Activated CD8-positive, alpha-beta memory T cell treated with anti-CD3 and anti-CD28 coated beads, Interleukin-2, amount 50 U/mL, for 24 hours (primary cell): ENCODE results near the gene CLDN7.

Source experiments
- DNase-seq: peaks from one replicate; pipeline ENCODE4 v3.0.0-alpha.2; 2020; ENCODE audit errors: extremely low read depth

CLDN7 gene

GRCh38 chr17:7219812-7220592, 42.3 kb downstream of the CLDN7 start, which contains the start of the genes ACADVL and DLG4:
TSS of gene ACADVL (plus strand) at chr17:7219938. CDS start at chr17:7219985, 47 bp downstream.
TSS of gene DLG4 (minus strand) at chr17:7219836.
- no peak for DNase-seq

DNA sequence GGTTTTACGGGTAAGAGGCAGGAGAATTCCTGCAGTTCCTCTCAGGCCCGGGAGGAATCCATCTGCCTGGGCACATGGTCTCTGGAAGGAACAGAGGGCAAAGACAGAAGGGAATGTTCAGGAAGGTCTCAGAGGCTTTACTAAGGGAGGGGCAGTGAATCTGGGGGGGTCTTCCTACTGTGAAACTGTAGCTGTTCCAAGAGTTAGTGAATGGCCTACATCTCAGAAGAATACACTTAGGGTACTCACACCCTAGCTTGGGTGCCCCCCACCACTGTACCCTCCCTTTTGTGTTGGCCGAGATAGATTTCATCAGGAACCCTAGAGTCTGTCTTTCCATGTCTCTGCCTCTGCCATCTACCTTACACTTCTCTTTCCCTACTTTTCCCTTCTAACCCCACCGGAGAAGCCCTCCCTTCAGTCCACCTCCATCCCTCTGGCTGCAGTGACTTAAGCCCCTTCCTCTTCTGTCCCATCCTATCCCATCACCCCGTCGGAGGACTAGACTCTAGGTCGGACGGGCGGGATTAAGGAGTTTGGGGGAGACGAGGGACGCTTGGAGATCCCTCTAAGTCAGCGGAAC, 43.0 kb downstream of the CLDN7 start:
- no peak for DNase-seq

- no peak for DNase-seq
These were observed 43.5 kb downstream of the CLDN7 start for GRCh38 chr17:7218758-7219157.

DNA sequence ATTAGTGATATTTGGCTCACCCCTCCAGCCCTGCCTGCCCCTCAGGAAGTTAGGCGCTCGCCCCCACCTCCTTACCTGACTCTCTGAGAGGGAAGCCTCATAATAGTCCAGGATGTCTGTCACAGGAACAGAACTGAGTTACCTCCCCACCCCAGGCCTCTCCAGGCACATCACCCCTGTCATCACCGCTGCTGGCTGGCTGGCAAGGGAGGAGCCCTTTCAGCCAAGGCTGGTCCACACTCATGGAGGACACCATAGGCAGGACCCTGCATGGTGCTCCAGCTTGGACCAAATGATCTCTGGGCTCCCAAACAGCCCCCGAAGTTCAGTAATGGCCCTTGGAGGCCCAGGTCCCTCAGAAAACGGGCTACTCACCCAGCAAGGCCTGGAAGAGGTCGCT, 44.1 kb downstream of the CLDN7 start:
- no peak for DNase-seq

GRCh38 chr17:7217113-7217987, 44.9 kb downstream of the CLDN7 start:
- no peak for DNase-seq

DNA sequence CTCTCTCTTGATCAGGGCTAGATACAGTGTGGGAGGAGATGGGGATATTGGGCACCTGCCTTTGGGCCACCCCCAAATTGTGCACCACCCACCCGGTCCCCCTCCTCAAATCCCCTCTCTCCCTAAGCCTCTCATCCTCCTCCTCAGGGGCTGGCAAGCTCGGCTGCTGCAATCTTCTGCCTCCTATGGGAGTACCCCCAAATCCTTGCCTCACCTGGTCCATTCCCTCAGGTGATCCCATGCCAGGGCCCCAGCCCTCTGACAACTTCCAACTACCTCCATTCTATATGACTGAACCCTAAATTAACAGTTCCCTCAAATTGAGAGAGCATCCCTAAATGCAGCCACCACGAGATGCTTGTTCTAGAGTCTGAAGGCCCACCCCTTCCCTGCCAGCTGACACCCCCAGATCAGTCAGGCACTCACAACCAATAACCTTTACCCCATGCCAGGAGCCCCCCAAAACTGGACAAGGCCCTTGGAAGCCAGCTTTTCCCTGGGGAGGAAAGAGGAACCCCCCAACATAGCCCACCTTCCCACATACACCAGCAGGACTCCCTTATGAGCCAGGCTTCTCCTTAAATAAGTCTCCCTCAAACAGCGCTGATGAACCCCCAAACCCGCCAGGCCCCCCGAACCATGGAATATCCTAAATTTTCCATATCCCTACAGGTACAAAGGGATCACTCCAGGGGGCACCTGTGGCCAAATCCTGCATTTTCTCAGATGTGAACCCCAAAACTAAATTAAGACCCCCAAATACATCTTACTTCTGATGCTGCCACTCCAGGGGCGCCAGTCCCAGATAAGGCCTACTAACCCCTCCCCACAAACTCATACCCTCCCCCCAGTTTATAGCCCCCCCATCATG, 45.8 kb downstream of the CLDN7 start:
- no peak for DNase-seq

DNA sequence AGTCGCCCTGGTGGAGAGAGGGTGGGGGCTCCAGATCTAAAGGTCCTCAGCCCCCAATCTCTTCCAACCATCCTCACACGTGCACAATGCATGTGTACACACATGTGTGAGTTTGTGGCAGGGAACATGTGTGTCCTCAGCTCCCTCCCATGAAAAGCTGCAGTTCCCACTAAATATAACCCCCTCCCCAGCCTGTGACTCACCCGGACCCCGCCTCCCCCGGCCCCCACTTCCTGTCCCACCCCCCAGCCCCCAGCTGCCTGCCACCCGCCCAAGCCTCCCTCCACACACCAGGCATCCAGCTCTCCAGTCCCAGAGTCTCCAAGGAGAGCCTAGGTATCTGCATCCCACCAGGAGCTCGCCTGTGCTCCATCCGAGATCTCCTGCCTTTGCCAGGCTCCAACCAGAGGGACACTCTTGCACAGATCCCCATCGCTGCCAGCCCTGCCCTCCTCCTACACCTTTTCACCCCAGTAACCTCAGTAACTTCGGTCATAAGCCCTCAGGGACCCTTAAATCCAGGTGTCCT, 46.6 kb downstream of the CLDN7 start:
- DNase-seq = no peak

DNA sequence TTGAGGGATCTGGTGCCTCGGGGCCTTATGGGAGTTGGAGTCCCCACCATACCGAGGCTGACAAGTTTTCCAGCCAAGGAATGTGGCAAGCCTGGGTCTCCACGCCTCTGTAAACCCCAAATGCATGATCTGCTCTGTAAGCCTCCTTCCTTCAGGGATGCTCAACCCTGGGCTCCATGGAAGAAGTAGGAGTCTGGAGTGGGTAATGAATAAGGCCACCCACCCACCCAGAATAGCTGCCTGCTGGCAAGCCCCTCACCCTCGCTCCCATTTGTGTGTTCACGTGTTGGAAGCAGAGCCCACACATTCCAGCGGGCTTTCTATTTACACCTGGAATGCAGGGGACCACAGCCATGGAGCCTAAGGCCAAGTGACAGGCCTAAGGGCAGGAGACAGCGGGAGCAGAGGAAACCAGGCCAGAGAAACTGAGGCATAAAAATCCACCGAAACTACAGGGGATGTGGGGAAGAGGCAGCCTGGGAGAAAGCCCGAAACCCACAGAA, 47.1 kb downstream of the CLDN7 start:
- no peak for DNase-seq

GRCh38 chr17:7214300-7215135, 47.8 kb downstream of the CLDN7 start:
- DNase-seq = peak; percentile 99

- no peak for DNase-seq
These were observed 48.4 kb downstream of the CLDN7 start for GRCh38 chr17:7213895-7214299.

- no peak for DNase-seq
These were observed 50.6 kb downstream of the CLDN7 start for GRCh38 chr17:7211491-7212273.
